Measurements from ENCODE around the gene ABLIM1. TPM values are rescaled to one million over a fixed set of nuclear protein-coding genes. Genes with fewer than 3 reads are reported as not detected.

ABLIM1 gene
- polyA plus RNA-seq, 3 donors = 0.33 to 0.91 (median 0.57) TPM

GRCh38 chr10:114479836-114480235 is 178.2 kb downstream of the ABLIM1 start:
- intact Hi-C loops (cut with micrococcal nuclease) = loop anchor here (5.0 to 10.0 kb wide), 2 partner anchors 305 to 307 kb away; no protein-coding TSS in a partner anchor
- Mint-ChIP-seq H3K4me1 (no peaks in the 10 kb centered on the region), H3K36me3 (no peaks in the 10 kb centered on the region), H3K27me3 (ENCODE audit: low read depth in 3 of 3) (peaks cover 0 to 3% (median 0%) of the 10 kb centered on the region in 3 donors), H3K9me3 (peaks cover 0 to 1% (median 0%) of the 10 kb centered on the region in 7 donors), H3K27ac (no peak overlapping the region), H3K4me3 (no peak overlapping the region)
- Histone ChIP-seq H3K4me2 (replicated peaks; ENCODE audit: extremely low read depth, low read length, poor library complexity, severe bottlenecking) (no peak overlapping the region), H3K79me2 (ENCODE audit: insufficient read depth, low read length) (no peaks in the 10 kb centered on the region), H3K27me3 (ENCODE audit: control insufficient read depth in 2 of 2, insufficient read depth in 2 of 2, low read length in 2 of 2) (no peaks in the 10 kb centered on the region), H3K36me3 (replicated peaks in 1 of 2; ENCODE audit: control insufficient read depth in 1 of 2, insufficient read depth in 2 of 2, low read length in 2 of 2) (no peaks in the 10 kb centered on the region), H3K4me3 (replicated peaks in 1 of 3; ENCODE audit: low read depth in 2 of 3, low read length in 3 of 3) (no peak overlapping the region), H4K20me1 (ENCODE audit: insufficient read depth, low read length) (no peaks in the 10 kb centered on the region), H3K27ac (ENCODE audit: low read depth in 1 of 2, low read length in 2 of 2) (no peak overlapping the region), H3K9ac (ENCODE audit: insufficient read depth, low read length, poor library complexity, severe bottlenecking) (no peak overlapping the region), H2AFZ (ENCODE audit: insufficient read depth, low read depth, low read length, poor library complexity, severe bottlenecking) (no peak overlapping the region), H3K4me1 (ENCODE audit: control insufficient read depth in 1 of 2, insufficient read depth in 2 of 2, low read length in 2 of 2) (no peaks in the 10 kb centered on the region), H3K9me3 (replicated peaks in 1 of 2; ENCODE audit: control insufficient read depth in 1 of 2, insufficient read depth in 1 of 2, low read length in 2 of 2) (no peaks in the 10 kb centered on the region)
- no CpG with 5 or more reads among the region's 1 CpG for WGBS (ENCODE audit: insufficient coverage)
- no peak for DNase-seq
- TF ChIP-seq, protein P1, sequence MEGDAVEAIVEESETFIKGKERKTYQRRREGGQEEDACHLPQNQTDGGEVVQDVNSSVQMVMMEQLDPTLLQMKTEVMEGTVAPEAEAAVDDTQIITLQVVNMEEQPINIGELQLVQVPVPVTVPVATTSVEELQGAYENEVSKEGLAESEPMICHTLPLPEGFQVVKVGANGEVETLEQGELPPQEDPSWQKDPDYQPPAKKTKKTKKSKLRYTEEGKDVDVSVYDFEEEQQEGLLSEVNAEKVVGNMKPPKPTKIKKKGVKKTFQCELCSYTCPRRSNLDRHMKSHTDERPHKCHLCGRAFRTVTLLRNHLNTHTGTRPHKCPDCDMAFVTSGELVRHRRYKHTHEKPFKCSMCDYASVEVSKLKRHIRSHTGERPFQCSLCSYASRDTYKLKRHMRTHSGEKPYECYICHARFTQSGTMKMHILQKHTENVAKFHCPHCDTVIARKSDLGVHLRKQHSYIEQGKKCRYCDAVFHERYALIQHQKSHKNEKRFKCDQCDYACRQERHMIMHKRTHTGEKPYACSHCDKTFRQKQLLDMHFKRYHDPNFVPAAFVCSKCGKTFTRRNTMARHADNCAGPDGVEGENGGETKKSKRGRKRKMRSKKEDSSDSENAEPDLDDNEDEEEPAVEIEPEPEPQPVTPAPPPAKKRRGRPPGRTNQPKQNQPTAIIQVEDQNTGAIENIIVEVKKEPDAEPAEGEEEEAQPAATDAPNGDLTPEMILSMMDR (IDR thresholded peaks at IDR 0.05) = no peak

DNA sequence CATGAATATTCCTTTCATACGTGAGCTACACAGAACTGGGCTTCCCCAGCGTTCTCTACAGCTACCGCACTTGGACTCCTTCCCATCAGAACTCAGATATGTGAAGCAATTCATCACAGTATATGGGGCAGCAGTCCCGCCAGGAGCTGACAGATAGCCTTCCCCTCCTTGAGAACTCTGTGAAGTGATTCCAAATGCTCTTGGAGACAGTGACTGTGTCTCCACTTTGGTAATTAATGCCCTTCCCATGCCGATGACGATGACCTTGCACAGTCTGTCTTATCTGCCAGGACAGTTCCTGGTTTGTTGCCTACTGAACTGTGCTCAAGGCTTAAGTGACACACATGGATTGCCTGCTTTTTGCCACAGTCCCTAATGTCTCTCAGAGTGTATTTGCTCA is 178.8 kb downstream of the ABLIM1 start:
- intact Hi-C loops (cut with micrococcal nuclease) = loop anchor here (5.0 to 10.0 kb wide), 2 partner anchors 305 to 308 kb away; no protein-coding TSS in a partner anchor
- no peaks in the 10 kb centered on the region for H3K4me1 Mint-ChIP-seq
- WGBS (ENCODE audit: insufficient coverage) = 100% methylated on average over 5 of the region's 6 CpGs

More for the DNA sequence above, 178.8 kb downstream of the ABLIM1 start:
- no peaks in the 10 kb centered on the region for H3K9me3 ChIP-seq (replicated peaks in 1 of 2; ENCODE audit: control insufficient read depth in 1 of 2, insufficient read depth in 1 of 2, low read length in 2 of 2)
- no peak overlapping the region for H2AFZ ChIP-seq (ENCODE audit: insufficient read depth, low read depth, low read length, poor library complexity, severe bottlenecking)
- H3K27ac ChIP-seq (ENCODE audit: low read depth in 1 of 2, low read length in 2 of 2) = no peak overlapping the region
- Mint-ChIP-seq H3K36me3 (no peaks in the 10 kb centered on the region), H3K4me3 (no peak overlapping the region), H3K27me3 (ENCODE audit: low read depth in 3 of 3) (peaks cover 0 to 3% (median 0%) of the 10 kb centered on the region in 3 donors), H3K27ac (no peak overlapping the region), H3K9me3 (peaks cover 0 to 1% (median 0%) of the 10 kb centered on the region in 7 donors)
- DNase-seq = no peak
- no peaks in the 10 kb centered on the region for H3K27me3 ChIP-seq (ENCODE audit: control insufficient read depth in 2 of 2, insufficient read depth in 2 of 2, low read length in 2 of 2)
- no peaks in the 10 kb centered on the region for H4K20me1 ChIP-seq (ENCODE audit: insufficient read depth, low read length)
- H3K36me3 ChIP-seq (replicated peaks in 1 of 2; ENCODE audit: control insufficient read depth in 1 of 2, insufficient read depth in 2 of 2, low read length in 2 of 2) = no peaks in the 10 kb centered on the region
- H3K79me2 ChIP-seq (ENCODE audit: insufficient read depth, low read length) = no peaks in the 10 kb centered on the region
- H3K9ac ChIP-seq (ENCODE audit: insufficient read depth, low read length, poor library complexity, severe bottlenecking) = no peak overlapping the region
- H3K4me2 ChIP-seq (replicated peaks; ENCODE audit: extremely low read depth, low read length, poor library complexity, severe bottlenecking) = no peak overlapping the region
- no peak overlapping the region for H3K4me3 ChIP-seq (replicated peaks in 1 of 3; ENCODE audit: low read depth in 2 of 3, low read length in 3 of 3)
- TF ChIP-seq, protein P1 (IDR thresholded peaks at IDR 0.05) = no peak
- no peaks in the 10 kb centered on the region for H3K4me1 ChIP-seq (ENCODE audit: control insufficient read depth in 1 of 2, insufficient read depth in 2 of 2, low read length in 2 of 2)

All from CD14-positive monocyte (primary cell).